ENCODE measurements around the gene OR2T29.

GRCh38 chr1:248592655-248593054 is 30.1 kb upstream of the OR2T29 start:
- TF ChIP-seq TAF1 (IDR thresholded peaks at IDR 0.05; ENCODE audit: low read depth) (no peak), RAD21 (IDR thresholded peaks at IDR 0.05; ENCODE audit: low read depth) (no peak), CEBPB (IDR thresholded peaks at IDR 0.05) (no peak), EP300 (IDR thresholded peaks at IDR 0.05; ENCODE audit: borderline replicate concordance) (no peak), YY1 (IDR thresholded peaks at IDR 0.05; ENCODE audit: low read depth) (no peak), FOXM1 (IDR thresholded peaks at IDR 0.05; ENCODE audit: borderline replicate concordance, low read depth) (no peak), EGR1 (IDR thresholded peaks at IDR 0.05) (no peak), CREB1 (IDR thresholded peaks at IDR 0.05; ENCODE audit: low read depth) (no peak), ZBTB7A (IDR thresholded peaks at IDR 0.05; ENCODE audit: low read depth) (no peak), TCF12 (IDR thresholded peaks at IDR 0.05; ENCODE audit: low read depth) (no peak), TEAD4 (IDR thresholded peaks at IDR 0.05) (no peak)
- TF ChIP-seq, protein P1, sequence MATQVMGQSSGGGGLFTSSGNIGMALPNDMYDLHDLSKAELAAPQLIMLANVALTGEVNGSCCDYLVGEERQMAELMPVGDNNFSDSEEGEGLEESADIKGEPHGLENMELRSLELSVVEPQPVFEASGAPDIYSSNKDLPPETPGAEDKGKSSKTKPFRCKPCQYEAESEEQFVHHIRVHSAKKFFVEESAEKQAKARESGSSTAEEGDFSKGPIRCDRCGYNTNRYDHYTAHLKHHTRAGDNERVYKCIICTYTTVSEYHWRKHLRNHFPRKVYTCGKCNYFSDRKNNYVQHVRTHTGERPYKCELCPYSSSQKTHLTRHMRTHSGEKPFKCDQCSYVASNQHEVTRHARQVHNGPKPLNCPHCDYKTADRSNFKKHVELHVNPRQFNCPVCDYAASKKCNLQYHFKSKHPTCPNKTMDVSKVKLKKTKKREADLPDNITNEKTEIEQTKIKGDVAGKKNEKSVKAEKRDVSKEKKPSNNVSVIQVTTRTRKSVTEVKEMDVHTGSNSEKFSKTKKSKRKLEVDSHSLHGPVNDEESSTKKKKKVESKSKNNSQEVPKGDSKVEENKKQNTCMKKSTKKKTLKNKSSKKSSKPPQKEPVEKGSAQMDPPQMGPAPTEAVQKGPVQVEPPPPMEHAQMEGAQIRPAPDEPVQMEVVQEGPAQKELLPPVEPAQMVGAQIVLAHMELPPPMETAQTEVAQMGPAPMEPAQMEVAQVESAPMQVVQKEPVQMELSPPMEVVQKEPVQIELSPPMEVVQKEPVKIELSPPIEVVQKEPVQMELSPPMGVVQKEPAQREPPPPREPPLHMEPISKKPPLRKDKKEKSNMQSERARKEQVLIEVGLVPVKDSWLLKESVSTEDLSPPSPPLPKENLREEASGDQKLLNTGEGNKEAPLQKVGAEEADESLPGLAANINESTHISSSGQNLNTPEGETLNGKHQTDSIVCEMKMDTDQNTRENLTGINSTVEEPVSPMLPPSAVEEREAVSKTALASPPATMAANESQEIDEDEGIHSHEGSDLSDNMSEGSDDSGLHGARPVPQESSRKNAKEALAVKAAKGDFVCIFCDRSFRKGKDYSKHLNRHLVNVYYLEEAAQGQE (IDR thresholded peaks at IDR 0.05; ENCODE audit: low read depth) = no peak
- TF ChIP-seq, protein P2, sequence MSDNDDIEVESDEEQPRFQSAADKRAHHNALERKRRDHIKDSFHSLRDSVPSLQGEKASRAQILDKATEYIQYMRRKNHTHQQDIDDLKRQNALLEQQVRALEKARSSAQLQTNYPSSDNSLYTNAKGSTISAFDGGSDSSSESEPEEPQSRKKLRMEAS (IDR thresholded peaks at IDR 0.05) = no peak
